HepG2 (cell line): ENCODE results near the gene VARS1. TPM values are rescaled to one million over a fixed set of nuclear protein-coding genes. Genes with fewer than 3 reads are reported as not detected.

ENCODE experiments used
- BRCA1 ChIP-seq: sonication (generic); formaldehyde crosslinking; IDR thresholded peaks from 2 replicates; pipeline ENCODE4 v1.4.0; 2020; ENCODE audit warnings: missing genetic modification reagents
- CEBPB ChIP-seq: IDR thresholded peaks from 2 replicates; pipeline ENCODE4 v1.6.1; 2011; ENCODE audit warnings: low read depth, low read length, improper control_type of control experiment, borderline replicate concordance
- CEBPG ChIP-seq: IDR thresholded peaks from 2 replicates; pipeline ENCODE4 v1.6.1; 2016
- KLF9 ChIP-seq: IDR thresholded peaks from 2 replicates; pipeline ENCODE4 v1.6.1; 2016; ENCODE audit warnings: low read depth
- MED13 ChIP-seq: sonication (generic); formaldehyde crosslinking; IDR thresholded peaks from 2 replicates; pipeline ENCODE4 v1.5.0; 2020; ENCODE audit warnings: missing genetic modification reagents
- MTA3 ChIP-seq: sonication (generic); formaldehyde crosslinking; IDR thresholded peaks from 2 replicates; pipeline ENCODE4 v1.4.0; 2020; ENCODE audit warnings: missing genetic modification reagents
- PRMT3 ChIP-seq: sonication (generic); formaldehyde crosslinking; IDR thresholded peaks from 2 replicates; pipeline ENCODE4 v1.8.1; 2022; ENCODE audit warnings: low read depth, mild to moderate bottlenecking, moderate library complexity, missing genetic modification reagents, borderline replicate concordance
- STAT5B ChIP-seq: sonication (generic); formaldehyde crosslinking; IDR thresholded peaks from 2 replicates; pipeline ENCODE4 v1.4.0; 2020; ENCODE audit warnings: missing genetic modification reagents
- ZBTB43 ChIP-seq: sonication (generic); formaldehyde crosslinking; conservative IDR thresholded peaks from 2 replicates; pipeline ENCODE4 v1.4.0; 2020; ENCODE audit warnings: missing genetic modification reagents
- ZFP36L2 ChIP-seq: sonication (generic); formaldehyde crosslinking; IDR thresholded peaks from 2 replicates; pipeline ENCODE4 v1.4.0; 2020; ENCODE audit warnings: missing genetic modification reagents
- ZNF143 ChIP-seq: sonication (generic); formaldehyde crosslinking; IDR thresholded peaks from 2 replicates; pipeline ENCODE4 v1.4.0; 2020; ENCODE audit warnings: missing genetic modification reagents
- ZNF282 ChIP-seq: fragments of 450-650 bp; IDR thresholded peaks from 2 replicates; pipeline ENCODE4 v1.6.1; 2018; ENCODE audit not compliant: partially characterized antibody
- ZNF543 ChIP-seq: sonication (generic); formaldehyde crosslinking; IDR thresholded peaks from 2 replicates; pipeline ENCODE4 v1.4.0; 2020; ENCODE audit warnings: mild to moderate bottlenecking, missing genetic modification reagents
- ZNF562 ChIP-seq: sonication (generic); formaldehyde crosslinking; IDR thresholded peaks from 2 replicates; pipeline ENCODE4 v1.8.0; 2022; ENCODE audit warnings: missing genetic modification reagents, borderline replicate concordance
- ZUFSP ChIP-seq: sonication (generic); formaldehyde crosslinking; IDR thresholded peaks from 2 replicates; pipeline ENCODE4 v1.9.0; 2021; ENCODE audit warnings: missing genetic modification reagents, mild to moderate bottlenecking, borderline replicate concordance
- polyA plus RNA-seq, 8 experiments: library from polyadenylated mRNA; depleted of rRNA in 3 of 8; stranded (reverse) in 7 of 8; unstranded in 1 of 8; fragments of >200 nt; fragmentation: Illumina TruSeq in 4 of 8; extraction: Trizol in 4 of 8; gene quantifications; 2 replicates each; pipeline versions ENCODE4 v1.2.1 to v1.2.3, GENCODE V29; 2011 to 2016; ENCODE audit warnings: low read depth in 4 of 8, missing spikeins in 1 of 8, mixed read lengths in 1 of 8; ENCODE audit not compliant: insufficient read depth in 1 of 8
- total RNA-seq, 5 experiments: library from RNA; depleted of rRNA; stranded (reverse); fragments of >200 nt; fragmentation: Illumina TruSeq; extraction: Trizol; gene quantifications; 2 replicates each; pipeline ENCODE4 v1.2.3, GENCODE V29; 2016; ENCODE audit warnings: low read depth in 1 of 5
- TF ChIP-seq, protein P1 (sequence below): sonication (generic); formaldehyde crosslinking; IDR thresholded peaks from 2 replicates; pipeline ENCODE4 v1.4.0; 2020; ENCODE audit warnings: missing genetic modification reagents, mild to moderate bottlenecking, borderline replicate concordance
- TF ChIP-seq, protein P2 (sequence below): sonication (generic); formaldehyde crosslinking; IDR thresholded peaks from 2 replicates; pipeline ENCODE4 v1.4.0; 2020; ENCODE audit warnings: missing genetic modification reagents
- TF ChIP-seq, protein P3 (sequence below): sonication (generic); formaldehyde crosslinking; IDR thresholded peaks from 2 replicates; pipeline ENCODE4 v1.8.0; 2023; ENCODE audit warnings: mild to moderate bottlenecking, missing genetic modification reagents

Gene VARS1
- total and polyA plus RNA-seq, 2 of the 13 experiments (the other 11 are each of a cell fraction or from before 2014, with no cell fraction given) = 14.7 to 56.1 TPM

DNA sequence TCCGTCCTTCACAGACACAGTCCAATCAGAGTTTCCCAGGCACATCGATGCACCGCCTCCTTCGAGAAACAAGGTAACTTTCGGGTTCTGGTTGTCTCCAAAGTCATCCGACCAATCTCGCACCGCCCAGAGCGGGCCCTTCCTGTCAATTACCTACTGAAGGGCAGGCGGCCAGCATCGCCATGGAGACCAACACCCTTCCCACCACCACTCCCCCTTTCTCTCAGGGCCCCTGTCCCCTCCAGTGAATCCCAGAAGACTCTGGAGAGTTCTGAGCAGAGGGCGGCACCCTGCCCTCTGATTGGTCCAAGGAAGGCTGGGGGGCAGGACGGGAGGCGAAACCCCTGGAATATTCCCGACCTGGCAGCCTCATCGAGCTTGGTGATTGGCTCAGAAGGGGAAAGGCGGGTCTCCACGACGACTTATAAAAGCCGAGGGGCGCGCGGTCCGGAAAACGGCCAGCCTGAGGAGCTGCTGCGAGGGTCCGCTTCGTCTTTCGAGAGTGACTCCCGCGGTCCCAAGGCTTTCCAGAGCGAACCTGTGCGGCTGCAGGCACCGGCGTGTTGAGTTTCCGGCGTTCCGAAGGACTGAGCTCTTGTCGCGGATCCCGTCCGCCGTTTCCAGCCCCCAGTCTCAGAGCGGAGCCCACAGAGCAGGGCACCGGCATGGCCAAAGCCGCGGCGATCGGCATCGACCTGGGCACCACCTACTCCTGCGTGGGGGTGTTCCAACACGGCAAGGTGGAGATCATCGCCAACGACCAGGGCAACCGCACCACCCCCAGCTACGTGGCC lies 31.9 kb upstream of the VARS1 start, which contains the start of gene HSPA1B (continued):
- TF ChIP-seq, protein P1, sequence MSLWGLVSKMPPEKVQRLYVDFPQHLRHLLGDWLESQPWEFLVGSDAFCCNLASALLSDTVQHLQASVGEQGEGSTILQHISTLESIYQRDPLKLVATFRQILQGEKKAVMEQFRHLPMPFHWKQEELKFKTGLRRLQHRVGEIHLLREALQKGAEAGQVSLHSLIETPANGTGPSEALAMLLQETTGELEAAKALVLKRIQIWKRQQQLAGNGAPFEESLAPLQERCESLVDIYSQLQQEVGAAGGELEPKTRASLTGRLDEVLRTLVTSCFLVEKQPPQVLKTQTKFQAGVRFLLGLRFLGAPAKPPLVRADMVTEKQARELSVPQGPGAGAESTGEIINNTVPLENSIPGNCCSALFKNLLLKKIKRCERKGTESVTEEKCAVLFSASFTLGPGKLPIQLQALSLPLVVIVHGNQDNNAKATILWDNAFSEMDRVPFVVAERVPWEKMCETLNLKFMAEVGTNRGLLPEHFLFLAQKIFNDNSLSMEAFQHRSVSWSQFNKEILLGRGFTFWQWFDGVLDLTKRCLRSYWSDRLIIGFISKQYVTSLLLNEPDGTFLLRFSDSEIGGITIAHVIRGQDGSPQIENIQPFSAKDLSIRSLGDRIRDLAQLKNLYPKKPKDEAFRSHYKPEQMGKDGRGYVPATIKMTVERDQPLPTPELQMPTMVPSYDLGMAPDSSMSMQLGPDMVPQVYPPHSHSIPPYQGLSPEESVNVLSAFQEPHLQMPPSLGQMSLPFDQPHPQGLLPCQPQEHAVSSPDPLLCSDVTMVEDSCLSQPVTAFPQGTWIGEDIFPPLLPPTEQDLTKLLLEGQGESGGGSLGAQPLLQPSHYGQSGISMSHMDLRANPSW (CRISPR knock-in tag) = peak; percentile 51; the same call in 1 of the 2 replicates
- TF ChIP-seq CEBPB (no peak), MTA3 (CRISPR knock-in tag) (no peak), STAT5B (CRISPR knock-in tag) (peak; percentile 88; the same call in 1 of the 2 replicates), BRCA1 (CRISPR knock-in tag) (peak; percentile 80), ZNF282 (no peak), ZFP36L2 (CRISPR knock-in tag) (0 out of 2 replicates have a peak, but pooled peaks have one; percentile 80), ZBTB43 (CRISPR knock-in tag) (0 out of 2 replicates have a peak, but pooled peaks have one; percentile 38), CEBPG (no peak; the same call in 1 of the 2 replicates), KLF9 (CRISPR knock-in tag) (no peak), ZNF562 (no peak), MED13 (CRISPR knock-in tag) (peak; percentile 81; the same call in 1 of the 2 replicates), ZNF543 (CRISPR knock-in tag) (peak; percentile 53; the same call in 1 of the 2 replicates), ZUFSP (CRISPR knock-in tag) (no peak), PRMT3 (CRISPR knock-in tag) (0 out of 2 replicates have a peak, but pooled peaks have one; percentile 20), ZNF143 (no peak)
- TF ChIP-seq, protein P2, sequence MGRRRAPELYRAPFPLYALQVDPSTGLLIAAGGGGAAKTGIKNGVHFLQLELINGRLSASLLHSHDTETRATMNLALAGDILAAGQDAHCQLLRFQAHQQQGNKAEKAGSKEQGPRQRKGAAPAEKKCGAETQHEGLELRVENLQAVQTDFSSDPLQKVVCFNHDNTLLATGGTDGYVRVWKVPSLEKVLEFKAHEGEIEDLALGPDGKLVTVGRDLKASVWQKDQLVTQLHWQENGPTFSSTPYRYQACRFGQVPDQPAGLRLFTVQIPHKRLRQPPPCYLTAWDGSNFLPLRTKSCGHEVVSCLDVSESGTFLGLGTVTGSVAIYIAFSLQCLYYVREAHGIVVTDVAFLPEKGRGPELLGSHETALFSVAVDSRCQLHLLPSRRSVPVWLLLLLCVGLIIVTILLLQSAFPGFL (CRISPR knock-in tag) = no peak
- TF ChIP-seq, protein P3, sequence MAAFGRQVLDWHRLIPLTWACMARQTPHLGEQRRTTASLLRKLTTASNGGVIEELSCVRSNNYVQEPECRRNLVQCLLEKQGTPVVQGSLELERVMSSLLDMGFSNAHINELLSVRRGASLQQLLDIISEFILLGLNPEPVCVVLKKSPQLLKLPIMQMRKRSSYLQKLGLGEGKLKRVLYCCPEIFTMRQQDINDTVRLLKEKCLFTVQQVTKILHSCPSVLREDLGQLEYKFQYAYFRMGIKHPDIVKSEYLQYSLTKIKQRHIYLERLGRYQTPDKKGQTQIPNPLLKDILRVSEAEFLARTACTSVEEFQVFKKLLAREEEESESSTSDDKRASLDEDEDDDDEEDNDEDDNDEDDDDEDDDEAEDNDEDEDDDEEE = no peak
